ENCODE results near the gene PLXNA4.

The PLXNA4 gene

GRCh38 chr7:132077971-132078685, 498.1 kb downstream of the PLXNA4 start:
- DNase-seq (ENCODE audit: low read depth in 2 of 3, low spot score in 2 of 3): no peak

GRCh38 chr7:132076301-132077035, 499.8 kb downstream of the PLXNA4 start:
- no peak for DNase-seq (ENCODE audit: low read depth in 2 of 3, low spot score in 2 of 3)

GRCh38 chr7:132075515-132075914, 500.8 kb downstream of the PLXNA4 start:
- DNase-seq (ENCODE audit: low read depth in 2 of 3, low spot score in 2 of 3): no peak

- no peak for DNase-seq (ENCODE audit: low read depth in 2 of 3, low spot score in 2 of 3)
Observed at GRCh38 chr7:132073920-132074589, 502.2 kb downstream of the PLXNA4 start.
